Stimulated activated CD8-positive, alpha-beta memory T cell treated with anti-CD3 and anti-CD28 coated beads, Interleukin-15, amount 100 ng/mL, for 48 hours (primary cell): ENCODE measurements around the gene NFKBIL1.
"Not testable (repeated sequence)": the region's sequence is repeated elsewhere in the genome, so short reads cannot be mapped to it uniquely, and the experiment has no call there.

ENCODE experiments used
- DNase-seq, 2 donors: peaks; one replicate each; pipeline ENCODE4 v3.0.0-alpha.2; 2020; ENCODE audit warnings: low read depth in 2 of 2

Gene NFKBIL1

DNA sequence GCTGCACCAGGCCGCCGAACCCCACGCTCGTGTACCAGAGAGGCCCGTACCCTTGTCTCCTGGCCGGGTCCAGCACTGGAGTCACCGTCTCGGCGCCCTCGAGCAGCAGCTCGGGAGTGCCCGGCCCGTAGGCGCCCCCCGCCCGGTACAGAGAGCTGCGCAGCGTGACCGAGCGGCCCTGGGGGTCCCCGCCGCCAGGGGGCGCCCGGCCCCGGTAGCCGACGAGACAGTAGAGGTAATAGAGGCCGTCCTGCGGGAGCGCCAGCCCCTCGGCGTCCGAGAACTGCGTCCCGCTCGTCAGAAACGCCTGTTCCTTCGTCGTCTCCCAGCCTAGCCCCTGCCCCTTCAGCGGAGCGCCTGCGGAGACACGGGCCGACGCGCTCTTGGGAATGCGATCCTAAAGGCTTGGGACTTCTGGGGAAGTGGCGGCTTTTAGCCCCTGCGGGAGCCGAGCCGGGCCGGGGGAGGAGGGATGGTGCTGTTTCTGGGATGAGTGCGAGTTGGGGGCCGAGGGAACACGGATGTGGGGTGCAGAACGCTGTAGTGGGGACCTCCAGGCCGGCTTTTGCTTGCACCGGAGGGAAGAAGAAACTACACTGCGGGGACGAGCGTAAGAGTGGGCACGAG is 33.5 kb downstream of the NFKBIL1 start:
- DNase-seq, result peak; percentile 86 to 88

GRCh38 chr6:31581434-31582229 is 34.2 kb downstream of the NFKBIL1 start:
- no peak for DNase-seq

DNA sequence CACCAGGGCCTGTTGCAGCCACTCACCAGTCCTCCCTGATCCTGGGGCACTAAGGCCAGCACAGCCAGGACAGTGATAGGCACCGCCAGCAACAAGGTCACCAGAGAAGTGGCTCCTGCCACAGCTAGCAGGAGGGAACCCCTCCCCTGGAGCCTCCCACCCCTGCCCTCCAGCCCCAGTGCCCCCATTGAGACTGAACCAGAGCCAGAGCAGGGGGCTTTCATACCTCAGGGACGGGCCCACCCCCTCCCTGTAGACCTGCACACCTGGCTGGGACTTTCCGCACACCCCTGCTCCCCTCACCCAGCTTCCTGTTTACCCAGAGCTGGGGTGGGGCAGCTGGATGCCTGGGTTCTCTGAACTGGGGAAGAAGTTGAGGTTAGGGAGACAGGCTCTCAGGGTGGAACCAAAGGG is 34.8 kb downstream of the NFKBIL1 start, which contains the start of gene LTB:
TSS of gene LTB (minus strand) at position 195 of the 414 bp plus-strand sequence. CDS start at position 188, 7 bp downstream.
- DNase-seq, result no peak

DNA sequence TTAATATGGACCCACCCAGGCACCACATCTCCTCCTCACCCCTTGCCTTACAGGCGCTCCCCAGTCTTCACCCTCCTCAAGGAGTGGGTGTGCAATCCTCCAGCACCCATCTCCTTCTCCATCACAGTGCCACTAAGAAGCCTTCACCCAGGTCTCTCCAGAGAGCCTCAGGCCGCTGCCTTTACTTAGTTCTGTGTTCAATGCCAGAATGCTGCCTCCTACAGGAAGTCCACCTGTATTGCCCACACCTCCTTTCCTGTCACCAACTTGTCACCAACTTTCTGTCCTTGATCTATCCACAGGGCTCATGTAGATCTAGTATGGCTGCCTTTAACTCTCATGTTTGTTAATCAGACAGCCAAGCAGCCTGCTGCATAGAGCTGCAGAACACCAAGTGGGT is 38.1 kb downstream of the NFKBIL1 start:
- DNase-seq, result no peak

DNA sequence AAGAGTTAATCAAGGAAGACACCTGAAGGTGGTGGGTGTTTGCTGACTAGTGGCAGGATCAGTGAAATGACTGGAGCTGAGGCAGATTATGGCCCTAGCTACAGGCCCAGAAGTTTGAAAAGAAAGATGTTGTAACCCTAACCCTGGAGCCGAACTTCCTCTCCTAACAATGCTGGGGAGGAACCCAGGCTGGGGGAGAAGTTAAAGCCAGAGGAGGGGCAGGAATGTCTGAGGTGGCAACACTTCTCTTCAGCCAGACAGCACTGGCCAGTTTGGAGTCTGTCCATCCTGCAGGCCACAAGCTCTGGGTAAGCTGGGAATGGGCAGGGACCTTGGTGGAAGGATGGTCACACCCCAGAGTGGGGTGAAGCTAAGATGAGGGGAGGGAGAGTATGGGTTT is 38.6 kb downstream of the NFKBIL1 start, which contains the start of gene LST1:
TSS of gene LST1 (plus strand) at position 270 of the 400 bp plus-strand sequence. CDS start 1,023 bp downstream, outside the sequence.
- no peak for DNase-seq

GRCh38 chr6:31586599-31587281 is 39.3 kb downstream of the NFKBIL1 start:
- DNase-seq, result no peak

- DNase-seq, result no peak
Measured at GRCh38 chr6:31587791-31588777, 40.7 kb downstream of the NFKBIL1 start.

DNA sequence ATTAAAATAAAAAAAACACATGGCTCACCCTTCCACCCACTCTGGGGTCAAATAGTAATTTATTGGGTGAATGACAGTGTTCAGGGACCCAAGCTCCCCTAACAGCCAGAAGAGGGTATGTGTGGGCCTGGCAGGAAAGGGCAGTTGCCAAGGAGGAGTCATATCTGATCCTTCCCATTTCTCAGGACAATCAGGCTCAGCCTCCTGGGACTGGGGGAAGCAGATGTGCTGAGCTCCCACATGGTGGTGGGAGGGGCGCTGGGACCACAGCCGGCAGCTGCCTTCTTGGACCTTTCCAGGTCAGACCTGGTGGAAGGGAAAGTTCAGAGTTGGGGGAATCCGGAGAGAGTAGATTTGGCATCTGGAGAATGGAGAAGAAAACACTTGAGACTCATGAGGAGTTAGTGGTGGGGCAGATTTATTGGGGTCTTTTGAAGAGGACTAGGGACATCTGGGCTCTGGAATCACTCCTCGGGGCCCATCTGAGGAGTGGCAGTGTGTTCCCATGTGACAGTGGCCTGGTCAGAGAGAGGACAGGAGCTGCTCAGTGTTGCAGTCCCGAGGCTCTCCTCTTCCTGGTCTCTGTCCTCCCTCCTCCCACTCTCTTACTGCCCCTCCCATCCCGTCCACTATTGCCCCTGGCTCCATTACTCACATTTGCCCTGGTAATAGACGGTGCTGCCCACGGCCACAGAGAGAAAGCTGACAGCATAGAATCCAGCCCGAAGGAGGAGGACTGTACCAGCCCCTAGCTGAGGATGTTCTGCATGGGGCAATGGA is 41.7 kb downstream of the NFKBIL1 start:
- no peak for DNase-seq

- not testable (repeated sequence) for DNase-seq
Measured at GRCh38 chr6:31590691-31591090, 43.3 kb downstream of the NFKBIL1 start.

DNA sequence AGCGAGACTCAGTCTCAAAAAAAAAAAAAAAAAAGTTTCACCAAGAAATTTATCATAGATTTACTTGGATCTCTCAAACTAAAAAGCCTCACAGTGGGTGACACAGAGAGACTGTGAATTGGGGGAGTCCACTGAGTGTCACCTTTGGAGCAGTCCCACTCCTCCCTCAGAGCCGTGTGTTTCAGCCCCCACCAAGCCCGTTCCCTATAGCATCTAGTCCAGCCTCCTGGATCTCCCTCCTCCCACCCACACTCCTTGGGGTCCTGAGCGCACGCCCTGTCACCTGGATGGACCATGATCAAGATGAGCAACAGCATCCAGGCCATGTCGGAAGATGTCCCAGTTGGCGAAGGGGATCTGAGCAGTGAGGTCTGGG is 45.0 kb downstream of the NFKBIL1 start:
- no peak for DNase-seq

- no peak for DNase-seq
Measured at GRCh38 chr6:31597006-31597405, 49.6 kb downstream of the NFKBIL1 start.

DNA sequence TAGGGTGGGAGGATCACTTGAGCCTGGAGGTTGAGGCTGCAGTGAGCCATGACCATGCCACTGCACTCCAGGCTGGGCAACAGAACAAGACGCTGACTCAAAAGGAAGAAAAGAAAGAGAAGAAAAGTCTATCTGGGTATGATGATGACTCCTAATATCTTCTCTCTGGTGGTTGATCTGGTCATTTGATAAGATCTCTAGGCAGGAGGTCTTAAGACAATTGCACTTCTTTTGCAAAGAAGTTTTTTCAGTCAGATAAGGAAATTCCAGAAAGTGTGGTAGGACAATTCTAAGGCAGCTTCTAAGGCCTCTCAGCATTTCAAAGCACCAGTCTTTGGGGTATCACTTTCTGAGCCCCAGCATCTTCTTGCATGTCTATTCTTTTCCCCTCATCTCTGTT is 59.9 kb downstream of the NFKBIL1 start:
- DNase-seq, result no peak
